GM19438 (cell line): ENCODE measurements around the gene CD4.
A peak's percentile ranks its signal among the peaks of the same experiment; 100 is the strongest.
"Not testable (repeated sequence)": the region's sequence is repeated elsewhere in the genome, so short reads cannot be mapped to it uniquely, and the experiment has no call there.

Experiments
- ATAC-seq: cut with Tn5 transposase; IDR thresholded peaks from one replicate; pipeline ENCODE4 v1.9.1; 2021; ENCODE audit warnings: low read depth; ENCODE audit not compliant: unreplicated experiment

Gene CD4

GRCh38 chr12:6788972-6789924 is at the start of gene CD4:
Gene CD4, plus strand, starts transcription at chr12:6789528. Its CDS starts 10,611 bp downstream, at chr12:6800139.
- no peak for ATAC-seq

- ATAC-seq, result not testable (repeated sequence)
Measured at GRCh38 chr12:6742080-6742479, 47.2 kb upstream of the CD4 start.

- no peak for ATAC-seq
Measured at GRCh38 chr12:6742834-6743233, 46.5 kb upstream of the CD4 start.

GRCh38 chr12:6743300-6743699 is 46.0 kb upstream of the CD4 start:
- not testable (repeated sequence) for ATAC-seq

- ATAC-seq, result no peak
Measured at GRCh38 chr12:6745741-6746525, 43.4 kb upstream of the CD4 start.

- no peak for ATAC-seq
Measured at GRCh38 chr12:6747216-6747615, 42.1 kb upstream of the CD4 start.

GRCh38 chr12:6748761-6749160 is 40.6 kb upstream of the CD4 start:
- ATAC-seq, result no peak

- ATAC-seq, result no peak
Measured at GRCh38 chr12:6750506-6750905, 38.8 kb upstream of the CD4 start.

GRCh38 chr12:6751767-6752166 is 37.6 kb upstream of the CD4 start:
- ATAC-seq, result no peak

GRCh38 chr12:6752167-6752920 is 37.0 kb upstream of the CD4 start:
- no peak for ATAC-seq

- ATAC-seq, result peak; percentile 89
Measured at GRCh38 chr12:6752921-6753771, 36.2 kb upstream of the CD4 start, which contains the start of gene MLF2. Gene MLF2, minus strand, starts transcription at chr12:6753141. Its CDS starts 807 bp downstream, at chr12:6752334.

GRCh38 chr12:6753772-6754356 is 35.5 kb upstream of the CD4 start:
- no peak for ATAC-seq

GRCh38 chr12:6754411-6754810 is 34.9 kb upstream of the CD4 start:
- no peak for ATAC-seq

- no peak for ATAC-seq
Measured at GRCh38 chr12:6757028-6757690, 32.2 kb upstream of the CD4 start.

GRCh38 chr12:6758506-6759095 is 30.7 kb upstream of the CD4 start:
- ATAC-seq, result no peak

- ATAC-seq, result no peak
Measured at GRCh38 chr12:6759741-6760140, 29.6 kb upstream of the CD4 start.

GRCh38 chr12:6763380-6763779 is 25.9 kb upstream of the CD4 start:
- no peak for ATAC-seq

GRCh38 chr12:6764011-6764828 is 25.1 kb upstream of the CD4 start:
- peak; percentile 81 for ATAC-seq
